Neural cell (in vitro differentiated cells): Measurements from ENCODE around the gene EEIG1. TPM values are rescaled to one million over a fixed set of nuclear protein-coding genes. Genes with fewer than 3 reads are reported as not detected.

Experiments
- H2AFZ ChIP-seq: fragments of 200-600, 300-800 bp; sonication (generic), shearing (Covaris generic); 2 replicates; pipeline ENCODE4 v1.6.0; 2014; ENCODE audit warnings: low read depth, mild to moderate bottlenecking, antibody characterized with exemption, low read length, moderate library complexity
- H3F3A ChIP-seq: fragments of 200-600 bp; shearing (Covaris generic); 2 replicates; pipeline ENCODE4 v1.6.1; 2016; ENCODE audit warnings: mild to moderate bottlenecking, moderate library complexity, mixed read lengths, antibody characterized with exemption, low read length; ENCODE audit not compliant: insufficient read depth, poor library complexity, severe bottlenecking
- H3K27ac ChIP-seq: fragments of 200-600, 300-800 bp; sonication (generic), shearing (Covaris generic); 2 replicates; pipeline ENCODE4 v1.5.1; 2014; ENCODE audit warnings: mild to moderate bottlenecking, low read length, moderate library complexity
- H3K27me3 ChIP-seq: fragments of 300-800, 200-600 bp; sonication (generic), shearing (Covaris generic); 2 replicates; pipeline ENCODE4 v1.6.0; 2014; ENCODE audit warnings: mild to moderate bottlenecking, low read depth, low read length, moderate library complexity; ENCODE audit not compliant: insufficient read depth
- H3K36me3 ChIP-seq: fragments of 300-800, 200-600 bp; sonication (generic), shearing (Covaris generic); 2 replicates; pipeline ENCODE4 v1.5.1; 2014; ENCODE audit warnings: mild to moderate bottlenecking, antibody characterized with exemption, low read length, moderate library complexity; ENCODE audit not compliant: insufficient read depth
- H3K4me2 ChIP-seq: fragments of 300-800, 200-600 bp; sonication (generic), shearing (Covaris generic); 2 replicates; pipeline ENCODE4 v1.6.0; 2014; ENCODE audit warnings: mild to moderate bottlenecking, low read length
- H3K4me3 ChIP-seq: fragments of 300-800, 200-600 bp; sonication (generic), shearing (Covaris generic); 2 replicates; pipeline ENCODE4 v1.5.1; 2014; ENCODE audit warnings: mild to moderate bottlenecking, low read length, moderate library complexity
- H3K79me2 ChIP-seq: fragments of 200-600 bp; shearing (Covaris generic); replicated peaks from 2 replicates; pipeline ENCODE4 v1.6.0; 2014; ENCODE audit warnings: mild to moderate bottlenecking, low read length, moderate library complexity; ENCODE audit not compliant: insufficient read depth
- H3K9ac ChIP-seq: fragments of 300-800, 200-600 bp; sonication (generic), shearing (Covaris generic); 2 replicates; pipeline ENCODE4 v1.6.1; 2016; ENCODE audit warnings: mild to moderate bottlenecking, low read length, mixed read lengths
- H3K9me2 ChIP-seq: fragments of 200-600 bp; shearing (Covaris generic); 2 replicates; pipeline ENCODE4 v1.6.1; 2016; ENCODE audit warnings: mild to moderate bottlenecking, low read length, mixed read lengths; ENCODE audit not compliant: insufficient read depth
- H3K9me3 ChIP-seq: fragments of 200-600, 300-800 bp; sonication (generic), shearing (Covaris generic); 2 replicates; pipeline ENCODE4 v1.6.1; 2016; ENCODE audit warnings: mild to moderate bottlenecking, mixed run types, low read length, moderate library complexity, mixed read lengths
- H4K20me1 ChIP-seq: fragments of 200-600 bp; shearing (Covaris generic); 2 replicates; pipeline ENCODE4 v1.6.1; 2016; ENCODE audit warnings: mild to moderate bottlenecking, mixed run types; ENCODE audit not compliant: insufficient read depth
- EP300 ChIP-seq: fragments of 450-650 bp; conservative IDR thresholded peaks from 2 replicates; pipeline ENCODE4 v1.6.1; 2014; ENCODE audit warnings: antibody characterized with exemption, mild to moderate bottlenecking, moderate library complexity; ENCODE audit not compliant: poor library complexity, severe bottlenecking
- EZH2 ChIP-seq: fragments of 200-600, 300-800 bp; shearing (Covaris generic), sonication (generic); IDR thresholded peaks from 2 replicates; pipeline ENCODE4 v1.6.1; 2014; ENCODE audit warnings: antibody characterized with exemption, low read length, borderline replicate concordance, mild to moderate bottlenecking; ENCODE audit not compliant: insufficient read depth, poor library complexity, severe bottlenecking
- MXI1 ChIP-seq: fragments of 450-650 bp; conservative IDR thresholded peaks from 2 replicates; pipeline ENCODE4 v1.6.1; 2014; ENCODE audit warnings: antibody characterized with exemption, mild to moderate bottlenecking; ENCODE audit not compliant: poor library complexity, severe bottlenecking
- POLR2AphosphoS5 ChIP-seq: IDR thresholded peaks from 2 replicates; pipeline ENCODE4 v1.6.1; 2012
- RAD21 ChIP-seq: fragments of 450-650 bp; conservative IDR thresholded peaks from 2 replicates; pipeline ENCODE4 v1.6.1; 2014; ENCODE audit warnings: antibody characterized with exemption, mild to moderate bottlenecking, moderate library complexity
- SMC3 ChIP-seq: fragments of 450-650 bp; conservative IDR thresholded peaks from 2 replicates; pipeline ENCODE4 v1.6.1; 2014; ENCODE audit warnings: antibody characterized with exemption, mild to moderate bottlenecking, moderate library complexity; ENCODE audit not compliant: poor library complexity
- TAF1 ChIP-seq: IDR thresholded peaks from 2 replicates; pipeline ENCODE4 v1.6.1; 2012; ENCODE audit warnings: low read depth
- polyA plus RNA-seq: library from polyadenylated mRNA; depleted of rRNA; stranded (reverse); fragments of >200 nt; gene quantifications from 2 replicates; pipeline ENCODE4 v1.2.3, GENCODE V29; 2014
- TF ChIP-seq, protein P1 (sequence below): IDR thresholded peaks from 2 replicates; pipeline ENCODE4 v1.6.1; 2012; ENCODE audit warnings: borderline replicate concordance
- TF ChIP-seq, protein P2 (sequence below): fragments of 450-650 bp; IDR thresholded peaks from 2 replicates; pipeline ENCODE4 v1.5.1; 2014; ENCODE audit warnings: antibody characterized with exemption, mild to moderate bottlenecking, moderate library complexity; ENCODE audit not compliant: poor library complexity, severe bottlenecking

The EEIG1 gene
- polyA plus RNA-seq, 1 donor from 2014 or later = 6.7 TPM

DNA sequence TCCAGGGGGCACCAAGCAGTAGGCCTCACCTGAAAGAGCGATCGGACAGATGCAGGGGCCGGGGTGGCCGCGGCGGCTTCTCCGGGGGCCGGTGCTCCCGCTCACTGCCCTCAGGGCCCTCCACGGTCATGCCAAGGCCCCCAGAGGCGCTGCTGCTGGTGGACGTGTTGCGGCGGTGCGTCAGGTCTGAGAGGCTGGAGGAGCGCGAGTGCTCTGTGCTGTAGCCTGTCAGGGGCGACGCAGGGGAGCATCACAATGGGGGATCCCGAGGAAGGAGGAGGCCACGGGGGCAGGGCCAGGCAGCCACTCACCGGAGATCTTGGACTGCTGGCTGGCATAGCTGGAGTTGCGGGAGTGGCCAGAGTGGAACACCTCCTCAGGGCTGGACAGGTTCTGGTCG, 35.5 kb downstream of the EEIG1 start:
- TF ChIP-seq RAD21 (no peak), POLR2AphosphoS5 (no peak), EZH2 (no peak), TAF1 (no peak), MXI1 (no peak), SMC3 (no peak), EP300 (no peak)
- TF ChIP-seq, protein P1, sequence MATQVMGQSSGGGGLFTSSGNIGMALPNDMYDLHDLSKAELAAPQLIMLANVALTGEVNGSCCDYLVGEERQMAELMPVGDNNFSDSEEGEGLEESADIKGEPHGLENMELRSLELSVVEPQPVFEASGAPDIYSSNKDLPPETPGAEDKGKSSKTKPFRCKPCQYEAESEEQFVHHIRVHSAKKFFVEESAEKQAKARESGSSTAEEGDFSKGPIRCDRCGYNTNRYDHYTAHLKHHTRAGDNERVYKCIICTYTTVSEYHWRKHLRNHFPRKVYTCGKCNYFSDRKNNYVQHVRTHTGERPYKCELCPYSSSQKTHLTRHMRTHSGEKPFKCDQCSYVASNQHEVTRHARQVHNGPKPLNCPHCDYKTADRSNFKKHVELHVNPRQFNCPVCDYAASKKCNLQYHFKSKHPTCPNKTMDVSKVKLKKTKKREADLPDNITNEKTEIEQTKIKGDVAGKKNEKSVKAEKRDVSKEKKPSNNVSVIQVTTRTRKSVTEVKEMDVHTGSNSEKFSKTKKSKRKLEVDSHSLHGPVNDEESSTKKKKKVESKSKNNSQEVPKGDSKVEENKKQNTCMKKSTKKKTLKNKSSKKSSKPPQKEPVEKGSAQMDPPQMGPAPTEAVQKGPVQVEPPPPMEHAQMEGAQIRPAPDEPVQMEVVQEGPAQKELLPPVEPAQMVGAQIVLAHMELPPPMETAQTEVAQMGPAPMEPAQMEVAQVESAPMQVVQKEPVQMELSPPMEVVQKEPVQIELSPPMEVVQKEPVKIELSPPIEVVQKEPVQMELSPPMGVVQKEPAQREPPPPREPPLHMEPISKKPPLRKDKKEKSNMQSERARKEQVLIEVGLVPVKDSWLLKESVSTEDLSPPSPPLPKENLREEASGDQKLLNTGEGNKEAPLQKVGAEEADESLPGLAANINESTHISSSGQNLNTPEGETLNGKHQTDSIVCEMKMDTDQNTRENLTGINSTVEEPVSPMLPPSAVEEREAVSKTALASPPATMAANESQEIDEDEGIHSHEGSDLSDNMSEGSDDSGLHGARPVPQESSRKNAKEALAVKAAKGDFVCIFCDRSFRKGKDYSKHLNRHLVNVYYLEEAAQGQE = no peak
- TF ChIP-seq, protein P2, sequence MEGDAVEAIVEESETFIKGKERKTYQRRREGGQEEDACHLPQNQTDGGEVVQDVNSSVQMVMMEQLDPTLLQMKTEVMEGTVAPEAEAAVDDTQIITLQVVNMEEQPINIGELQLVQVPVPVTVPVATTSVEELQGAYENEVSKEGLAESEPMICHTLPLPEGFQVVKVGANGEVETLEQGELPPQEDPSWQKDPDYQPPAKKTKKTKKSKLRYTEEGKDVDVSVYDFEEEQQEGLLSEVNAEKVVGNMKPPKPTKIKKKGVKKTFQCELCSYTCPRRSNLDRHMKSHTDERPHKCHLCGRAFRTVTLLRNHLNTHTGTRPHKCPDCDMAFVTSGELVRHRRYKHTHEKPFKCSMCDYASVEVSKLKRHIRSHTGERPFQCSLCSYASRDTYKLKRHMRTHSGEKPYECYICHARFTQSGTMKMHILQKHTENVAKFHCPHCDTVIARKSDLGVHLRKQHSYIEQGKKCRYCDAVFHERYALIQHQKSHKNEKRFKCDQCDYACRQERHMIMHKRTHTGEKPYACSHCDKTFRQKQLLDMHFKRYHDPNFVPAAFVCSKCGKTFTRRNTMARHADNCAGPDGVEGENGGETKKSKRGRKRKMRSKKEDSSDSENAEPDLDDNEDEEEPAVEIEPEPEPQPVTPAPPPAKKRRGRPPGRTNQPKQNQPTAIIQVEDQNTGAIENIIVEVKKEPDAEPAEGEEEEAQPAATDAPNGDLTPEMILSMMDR = no peak
- Histone ChIP-seq H3K4me2 (no peak overlapping the region), H4K20me1 (no peaks in the 10 kb centered on the region), H3K27ac (no peak overlapping the region), H3K36me3 (no peaks in the 10 kb centered on the region), H3K79me2 (no peaks in the 10 kb centered on the region), H3F3A (no peaks in the 10 kb centered on the region), H3K4me3 (no peak overlapping the region), H3K9ac (no peak overlapping the region), H3K9me3 (no peaks in the 10 kb centered on the region), H2AFZ (no peak overlapping the region), H3K27me3 (no peaks in the 10 kb centered on the region), H3K9me2 (no peaks in the 10 kb centered on the region)

DNA sequence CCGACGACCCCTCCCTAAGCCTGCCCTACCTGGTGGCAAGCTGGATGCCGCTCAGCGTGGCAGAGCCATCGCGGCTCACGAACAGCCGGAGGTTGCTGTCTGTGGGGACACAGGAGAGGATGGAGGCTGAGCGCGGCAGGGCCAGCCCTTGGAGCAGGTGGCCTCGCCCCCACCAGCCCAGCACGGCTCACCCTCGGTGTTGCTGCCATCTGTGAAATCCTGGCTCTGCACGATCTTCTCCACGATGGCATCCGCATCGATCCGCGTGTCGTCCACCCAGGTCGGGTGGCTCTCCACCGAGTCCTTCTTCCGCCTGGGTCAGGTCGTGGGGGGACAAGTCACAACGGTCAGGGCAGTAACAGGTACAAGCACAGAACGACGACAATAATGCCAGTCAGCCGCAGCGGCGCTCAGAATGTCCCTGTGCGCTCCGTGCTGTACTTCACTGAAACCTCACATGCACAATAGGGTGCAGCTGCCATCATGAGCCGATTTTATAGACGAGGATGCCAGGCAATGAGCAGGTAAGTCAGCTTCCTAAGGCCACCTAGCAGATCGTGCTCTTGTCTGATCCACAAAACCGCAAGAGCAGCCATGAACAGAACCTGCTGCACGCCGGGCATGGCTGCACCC, 36.1 kb downstream of the EEIG1 start:
- Histone ChIP-seq H3K27ac (no peak overlapping the region), H3K9me3 (no peaks in the 10 kb centered on the region), H2AFZ (no peak overlapping the region), H3F3A (no peaks in the 10 kb centered on the region), H3K27me3 (no peaks in the 10 kb centered on the region), H3K4me3 (no peak overlapping the region), H3K79me2 (no peaks in the 10 kb centered on the region), H3K9ac (no peak overlapping the region), H3K36me3 (no peaks in the 10 kb centered on the region), H4K20me1 (no peaks in the 10 kb centered on the region), H3K4me2 (no peak overlapping the region), H3K9me2 (no peaks in the 10 kb centered on the region)
- TF ChIP-seq, protein P1 = no peak
- TF ChIP-seq RAD21 (no peak), SMC3 (no peak), MXI1 (no peak), TAF1 (no peak), POLR2AphosphoS5 (no peak), EZH2 (no peak), EP300 (no peak)
- TF ChIP-seq, protein P2 = no peak
